Measurements from ENCODE around the gene TIAM2.
"Not testable (repeated sequence)": the region's sequence is repeated elsewhere in the genome, so short reads cannot be mapped to it uniquely, and the experiment has no call there.

The TIAM2 gene

GRCh38 chr6:154995254-154996015 lies at the start of gene TIAM2:
Gene TIAM2 (plus strand): TSS chr6:154995315. CDS start chr6:155129224, 133,909 bp downstream.
- DNase-seq (ENCODE audit: low spot score) = no peak

DNA sequence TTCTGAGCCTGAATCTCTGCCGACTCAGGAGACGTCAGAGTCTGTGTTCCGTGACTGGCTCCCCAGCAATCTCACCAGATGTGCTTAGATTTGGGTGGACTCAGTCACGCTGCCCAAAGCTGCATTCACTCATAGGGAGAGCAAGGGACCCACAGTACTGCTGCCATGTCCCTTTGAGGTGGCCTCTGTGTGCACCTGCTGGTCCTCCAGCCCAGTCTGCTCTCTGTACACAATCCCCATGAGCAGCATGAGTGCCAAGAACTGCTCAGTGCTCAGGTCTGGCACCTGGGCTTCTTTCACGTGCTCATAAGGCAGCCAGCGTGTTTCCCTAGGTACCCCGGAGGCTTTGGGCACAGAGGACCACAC lies 44.2 kb upstream of the TIAM2 start:
- no peak for DNase-seq (ENCODE audit: low spot score)

DNA sequence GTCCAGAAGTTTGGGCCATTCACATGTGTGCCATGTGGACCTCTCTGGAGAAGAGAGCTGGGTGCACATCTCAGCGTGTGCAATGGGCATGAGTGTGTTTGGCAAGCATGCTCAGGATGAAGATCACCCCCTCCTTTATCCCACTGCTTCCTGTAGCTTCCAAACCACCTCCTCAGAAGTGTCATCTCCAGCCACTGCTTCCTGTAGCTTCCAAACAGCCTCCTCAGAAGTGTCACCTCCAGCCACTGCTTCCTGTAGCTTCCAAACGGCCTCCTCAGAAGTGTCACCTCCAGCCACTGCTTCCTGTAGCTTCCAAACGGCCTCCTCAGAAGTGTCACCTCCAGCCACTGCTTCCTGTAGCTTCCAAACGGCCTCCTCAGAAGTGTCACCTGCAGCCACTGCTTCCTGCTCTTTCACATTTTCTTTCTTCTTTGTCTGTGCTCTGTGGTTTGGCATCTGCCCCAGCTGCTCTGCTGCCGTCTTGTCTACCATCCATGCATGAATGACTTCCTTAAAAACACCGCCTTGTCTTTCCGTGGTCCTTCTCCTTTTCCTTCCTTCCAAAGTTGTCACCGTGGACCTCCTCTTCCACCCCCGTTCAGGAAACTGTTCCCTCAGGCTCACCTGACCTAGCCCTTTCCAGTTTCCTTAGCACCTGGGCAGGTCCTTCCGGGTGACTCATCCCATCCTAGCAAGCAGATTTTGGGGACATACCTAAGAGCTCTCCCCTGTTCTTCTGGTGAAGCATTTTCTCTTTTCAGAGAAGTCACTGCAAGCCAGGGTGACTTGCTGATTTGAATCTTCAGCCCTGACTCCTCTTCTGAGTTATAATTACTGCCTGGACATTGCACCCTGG lies 43.5 kb upstream of the TIAM2 start:
- no peak for DNase-seq (ENCODE audit: low spot score)

DNA sequence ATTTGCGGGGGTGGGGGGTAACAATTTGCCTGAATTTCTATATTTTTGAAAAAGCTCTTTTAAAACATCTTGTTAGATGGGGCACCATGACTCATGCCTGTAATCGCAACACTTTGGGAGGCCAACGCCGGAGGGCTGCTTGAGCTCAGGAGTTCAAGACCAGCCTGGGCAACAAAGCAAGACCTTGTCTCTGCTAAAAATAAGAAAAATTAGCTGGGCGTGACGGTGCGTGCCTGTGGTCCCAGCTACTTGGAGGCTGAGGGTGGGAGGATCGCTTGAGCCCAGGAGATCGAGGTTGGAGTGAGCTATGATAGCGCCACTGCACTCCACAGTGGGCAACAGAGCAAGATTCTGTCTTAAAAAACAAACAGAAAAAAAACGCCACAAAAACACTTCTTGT lies 41.5 kb upstream of the TIAM2 start:
- DNase-seq (ENCODE audit: low spot score) = no peak

DNA sequence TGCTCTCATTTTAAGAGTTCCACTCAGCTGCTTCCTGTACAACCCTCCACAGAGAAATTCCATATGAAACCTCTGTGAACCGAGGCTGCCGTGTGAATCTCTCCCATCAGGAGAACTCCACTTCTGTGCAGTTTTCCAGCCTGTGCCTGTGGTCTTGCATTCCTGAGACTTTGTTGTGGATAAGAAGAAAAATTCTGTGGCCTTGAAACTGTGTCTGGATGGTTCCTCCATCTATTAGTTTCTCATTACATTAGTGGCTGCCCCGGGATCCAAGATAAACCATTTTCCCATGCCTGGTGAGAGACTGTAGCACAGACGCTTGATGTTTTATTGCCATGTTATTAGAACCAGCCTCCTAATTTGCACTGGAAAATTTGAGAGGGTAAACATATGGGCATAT lies 40.8 kb upstream of the TIAM2 start:
- no peak for DNase-seq (ENCODE audit: low spot score)

DNA sequence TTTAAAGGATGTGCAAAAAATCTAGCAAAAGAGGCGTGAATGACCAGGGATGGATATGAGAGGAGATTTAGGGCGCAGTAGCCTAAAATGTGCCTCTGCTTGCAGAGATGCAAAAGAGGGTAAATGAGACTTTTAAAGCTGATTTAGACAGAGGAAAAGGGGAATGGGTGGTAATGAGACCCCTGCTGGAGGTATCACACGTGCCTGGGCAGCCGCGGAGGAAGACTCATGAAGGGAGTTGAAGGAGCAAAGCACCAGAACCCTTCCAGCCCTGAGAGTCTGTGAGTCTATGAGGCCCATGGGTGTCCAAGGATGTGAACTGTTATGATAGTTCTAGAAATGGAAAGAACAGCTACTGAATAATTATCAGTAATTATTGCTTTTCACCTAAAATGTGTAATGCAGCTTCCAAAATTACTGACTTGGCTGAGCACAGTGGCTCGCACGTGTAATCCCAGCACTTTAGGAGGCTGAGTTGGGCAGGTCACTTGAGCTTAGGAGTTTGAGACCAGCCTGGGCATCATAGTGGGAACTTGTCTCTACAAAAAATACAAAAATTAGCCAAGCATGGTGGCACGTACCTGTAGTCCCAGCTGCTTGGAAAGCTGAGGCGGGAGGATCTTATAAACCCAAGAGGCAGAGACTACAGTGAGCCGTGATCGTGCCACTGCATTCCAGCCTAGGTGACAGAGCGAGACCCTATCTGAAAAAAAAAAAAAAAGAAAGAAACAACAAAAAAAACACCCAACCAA lies 38.2 kb upstream of the TIAM2 start:
- no peak for DNase-seq (ENCODE audit: low spot score)

- DNase-seq (ENCODE audit: low spot score) = no peak
Measured at GRCh38 chr6:154958469-154958868, 36.6 kb upstream of the TIAM2 start.

- no peak for DNase-seq (ENCODE audit: low spot score)
Measured at GRCh38 chr6:154960299-154960843, 34.7 kb upstream of the TIAM2 start.

GRCh38 chr6:154960854-154961530 lies 34.1 kb upstream of the TIAM2 start:
- DNase-seq (ENCODE audit: low spot score) = no peak

- no peak for DNase-seq (ENCODE audit: low spot score)
Measured at GRCh38 chr6:154962753-154963152, 32.4 kb upstream of the TIAM2 start.

DNA sequence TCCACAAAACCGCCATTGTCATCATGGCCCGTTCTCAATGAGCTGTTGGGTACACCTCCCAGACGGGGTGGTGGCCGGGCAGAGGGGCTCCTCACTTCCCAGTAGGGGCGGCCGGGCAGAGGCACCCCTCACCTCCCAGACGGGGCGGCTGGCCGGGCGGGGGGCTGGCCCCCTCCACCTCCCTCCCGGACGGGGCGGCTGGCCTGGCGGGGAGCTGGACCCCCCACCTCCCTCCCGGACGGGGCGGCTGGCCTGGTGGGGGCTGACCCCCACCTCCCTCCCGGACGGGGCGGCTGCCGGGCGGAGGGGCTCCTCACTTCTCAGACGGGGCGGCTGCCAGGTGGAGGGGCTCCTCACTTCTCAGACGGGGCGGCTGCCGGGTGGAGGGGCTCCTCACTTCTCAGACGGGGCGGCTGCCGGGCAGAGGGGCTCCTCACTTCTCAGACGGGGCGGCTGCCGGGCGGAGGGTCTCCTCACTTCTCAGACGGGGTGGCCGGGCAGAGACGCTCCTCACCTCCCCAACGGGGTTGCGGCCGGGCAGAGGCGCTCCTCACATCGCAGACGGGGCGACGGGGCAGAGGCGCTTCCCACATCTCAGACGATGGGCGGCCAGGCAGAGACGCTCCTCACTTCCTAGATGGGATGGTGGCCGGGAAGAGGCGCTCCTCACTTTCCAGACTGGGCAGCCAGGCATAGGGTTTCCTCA lies 28.9 kb upstream of the TIAM2 start:
- not testable (repeated sequence) for DNase-seq (ENCODE audit: low spot score)

- DNase-seq (ENCODE audit: low spot score) = no peak
Measured at GRCh38 chr6:154969796-154970195, 25.3 kb upstream of the TIAM2 start.

DNA sequence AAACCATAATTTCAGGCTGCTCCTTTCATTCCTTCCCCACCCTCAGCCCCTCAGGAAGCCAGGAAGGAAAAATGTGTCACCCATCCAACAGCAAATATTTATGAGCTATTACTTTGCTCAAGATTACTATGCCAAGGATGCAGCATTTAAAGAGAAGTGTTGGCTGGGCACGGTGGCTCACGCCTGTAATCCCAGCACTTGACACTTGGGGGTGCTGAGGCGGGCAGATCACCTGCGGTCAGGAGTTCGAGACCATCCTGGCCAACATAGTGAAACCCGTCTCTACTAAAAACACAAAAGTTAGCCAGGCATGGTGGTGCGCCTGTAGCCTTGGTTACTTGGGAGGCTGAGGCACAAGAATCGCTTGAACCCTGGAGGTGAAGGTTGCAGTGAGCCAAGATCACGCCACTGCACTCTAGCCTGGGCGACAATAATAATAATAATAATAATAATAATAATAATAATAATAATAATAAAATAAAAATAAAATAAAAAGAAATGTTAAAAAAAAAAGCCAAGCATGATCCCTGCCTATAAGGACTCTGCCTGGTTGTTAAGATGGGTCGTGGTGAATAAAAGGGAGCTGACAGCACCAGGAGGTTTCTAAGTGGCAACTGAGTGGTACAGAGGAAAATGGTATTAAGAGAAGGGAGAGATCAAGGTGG lies 20.5 kb upstream of the TIAM2 start:
- DNase-seq (ENCODE audit: low spot score) = no peak

- DNase-seq (ENCODE audit: low spot score) = no peak
Measured at GRCh38 chr6:154977588-154977987, 17.5 kb upstream of the TIAM2 start.

GRCh38 chr6:154980273-154981078 lies 14.6 kb upstream of the TIAM2 start:
- DNase-seq (ENCODE audit: low spot score) = no peak

DNA sequence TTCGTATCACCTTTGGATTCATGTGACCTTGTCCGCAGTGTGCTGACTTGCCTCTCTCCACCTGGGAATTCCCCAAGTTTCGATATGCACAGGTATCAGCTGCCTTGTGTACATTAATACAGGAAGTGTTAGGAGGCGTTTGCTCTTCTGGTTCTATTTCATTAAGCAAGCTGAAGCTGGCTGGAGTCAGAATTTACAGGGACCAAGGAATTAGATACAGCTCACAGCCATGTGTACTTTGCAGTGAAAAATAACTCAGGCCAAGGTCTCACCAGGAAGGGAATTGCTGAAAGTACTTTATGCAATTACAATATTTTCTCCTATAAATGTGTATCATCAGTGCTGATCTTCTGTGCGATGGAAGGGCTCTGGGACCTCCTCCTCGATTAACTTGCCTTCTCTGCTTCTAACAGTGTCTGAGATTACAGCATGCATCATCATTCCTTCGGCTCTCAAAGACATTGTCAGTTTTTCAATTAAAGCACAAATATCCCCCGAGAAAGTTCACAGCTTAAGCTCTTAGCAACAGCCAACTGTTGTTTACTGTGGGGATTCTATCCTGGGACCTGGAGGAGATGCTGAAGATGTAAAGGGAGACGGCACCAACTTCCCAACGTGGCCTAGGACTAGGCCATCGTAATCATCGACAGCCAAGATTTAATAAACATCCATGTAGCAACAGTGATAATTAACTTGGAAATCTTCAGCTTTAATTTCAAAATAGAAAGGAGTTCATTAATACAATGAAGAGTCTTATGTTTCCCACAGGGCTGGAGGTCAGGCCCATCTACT lies 13.8 kb upstream of the TIAM2 start:
- no peak for DNase-seq (ENCODE audit: low spot score)

DNA sequence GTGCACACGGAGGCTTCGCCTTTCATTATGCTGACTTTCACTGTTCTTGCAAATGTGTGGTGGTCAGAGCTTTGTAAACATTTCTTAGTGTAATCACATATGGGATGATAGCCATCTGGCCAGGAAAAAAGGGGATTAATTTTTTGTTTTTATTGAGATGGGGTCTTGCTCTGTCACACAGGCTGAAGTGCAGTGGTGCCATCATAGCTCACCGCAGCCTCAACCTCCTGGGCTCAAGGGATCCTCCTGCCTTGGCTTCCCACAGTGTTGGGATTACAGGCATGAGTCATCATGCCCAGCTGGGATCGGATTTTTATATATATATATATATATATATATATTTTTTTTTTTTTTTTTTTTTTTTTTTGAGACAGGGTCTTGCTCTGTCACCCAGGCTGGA lies 11.0 kb upstream of the TIAM2 start:
- no peak for DNase-seq (ENCODE audit: low spot score)

- DNase-seq (ENCODE audit: low spot score) = no peak
Measured at GRCh38 chr6:154986787-154987235, 8.3 kb upstream of the TIAM2 start.

DNA sequence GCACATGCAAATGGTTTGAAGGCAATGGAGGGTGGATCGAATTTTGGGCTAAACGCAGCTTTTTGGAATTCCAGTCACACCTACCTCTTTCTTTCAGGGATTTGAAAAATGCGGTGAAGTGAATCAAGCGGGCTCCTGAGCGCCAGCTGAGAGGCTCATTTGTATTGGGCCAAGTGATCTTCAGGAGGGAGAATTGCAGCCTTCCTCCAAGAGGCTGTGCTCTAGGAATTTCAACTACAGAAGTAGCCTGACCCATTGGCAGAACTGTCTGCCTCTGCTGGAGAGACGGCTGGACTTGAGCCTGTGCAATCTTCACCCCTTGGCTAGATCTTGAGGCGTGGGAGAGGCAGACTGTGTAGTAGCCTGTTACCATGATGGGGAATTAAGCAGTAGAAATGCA lies 5.7 kb upstream of the TIAM2 start:
- DNase-seq (ENCODE audit: low spot score) = no peak

Measured in kidney capillary endothelial cell (primary cell).